Measurements from ENCODE around the gene NPFF. TPM values are rescaled to one million over a fixed set of nuclear protein-coding genes. Genes with fewer than 3 reads are reported as not detected.

Gene NPFF
- total RNA-seq (2021) (not detected in 2 replicates), Bru-seq, nascent RNA (percentile 56 among the genes with signal in this experiment), BruChase-seq, experiment 1, labeled RNA remaining after a 2-hour chase (percentile 72 among the genes with signal in this experiment), BruChase-seq, experiment 2, labeled RNA remaining after a 6-hour chase (percentile 82 among the genes with signal in this experiment)
- long read RNA-seq, result 0 reads

DNA sequence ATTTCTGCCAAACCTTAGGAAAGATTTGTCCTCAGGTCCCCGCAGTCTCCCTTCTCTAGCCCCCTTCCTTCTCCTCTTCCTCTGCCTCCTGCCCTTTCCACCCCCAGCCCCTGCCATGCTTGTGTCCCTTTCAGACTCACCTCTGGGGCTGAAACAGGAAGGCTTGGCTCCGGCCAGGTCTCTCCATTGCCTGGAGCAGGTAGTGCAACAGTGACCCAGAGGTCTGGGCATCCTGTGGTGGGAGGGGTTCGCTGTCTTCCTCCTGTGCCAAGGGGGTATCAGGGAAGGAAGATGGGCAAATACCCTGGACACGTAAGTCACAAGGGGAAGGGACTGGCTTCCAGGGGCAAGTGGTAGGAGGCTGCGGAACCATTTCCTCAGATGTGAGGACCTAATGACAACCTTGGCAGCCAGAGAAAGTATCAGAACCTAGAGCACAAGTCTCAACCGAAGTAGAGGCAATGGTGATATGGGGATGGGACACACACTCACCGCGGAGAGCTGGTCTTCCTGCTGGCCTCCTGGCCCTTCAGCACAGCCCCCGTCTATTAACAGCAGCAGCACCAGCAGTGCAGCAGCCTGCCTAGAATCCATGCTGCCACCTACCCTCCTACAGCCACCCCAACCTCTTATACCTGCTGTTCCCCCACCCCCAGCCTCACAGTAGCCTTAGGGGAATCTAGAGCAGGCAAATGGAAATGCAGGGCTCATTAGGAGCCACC is at the start of gene NPFF:
Gene NPFF, minus strand, starts transcription at position 604 of the 722 bp plus-strand sequence. Its CDS starts 10 bp downstream, at position 594.
- Histone ChIP-seq H3F3A (ENCODE audit: insufficient read depth, low read depth) (peaks cover 10% of the 10 kb centered on the region; the same call in 1 of the 2 replicates), H3K4me3 (no peak within 1 kb of the TSS), H3K9me3 (ENCODE audit: insufficient read depth, low read depth) (no peaks in the 10 kb centered on the region), H3K9me2 (ENCODE audit: insufficient read depth) (no peaks in the 10 kb centered on the region), H2AFZ (no peak within 1 kb of the TSS), H3K4me2 (no peak within 1 kb of the TSS), H3K27me3 (ENCODE audit: insufficient read depth, low read depth) (no peaks in the 10 kb centered on the region), H3K36me3 (ENCODE audit: low read depth) (no peaks in the 10 kb centered on the region), H3K27ac (no peak within 1 kb of the TSS), H4K20me1 (ENCODE audit: insufficient read depth) (no peaks in the 10 kb centered on the region), H3K79me2 (ENCODE audit: low read depth) (peaks cover 20% of the 10 kb centered on the region), H3K4me1 (replicated peaks; ENCODE audit: insufficient read depth) (peaks cover 8% of the 10 kb centered on the region)
- TF ChIP-seq, protein P1, sequence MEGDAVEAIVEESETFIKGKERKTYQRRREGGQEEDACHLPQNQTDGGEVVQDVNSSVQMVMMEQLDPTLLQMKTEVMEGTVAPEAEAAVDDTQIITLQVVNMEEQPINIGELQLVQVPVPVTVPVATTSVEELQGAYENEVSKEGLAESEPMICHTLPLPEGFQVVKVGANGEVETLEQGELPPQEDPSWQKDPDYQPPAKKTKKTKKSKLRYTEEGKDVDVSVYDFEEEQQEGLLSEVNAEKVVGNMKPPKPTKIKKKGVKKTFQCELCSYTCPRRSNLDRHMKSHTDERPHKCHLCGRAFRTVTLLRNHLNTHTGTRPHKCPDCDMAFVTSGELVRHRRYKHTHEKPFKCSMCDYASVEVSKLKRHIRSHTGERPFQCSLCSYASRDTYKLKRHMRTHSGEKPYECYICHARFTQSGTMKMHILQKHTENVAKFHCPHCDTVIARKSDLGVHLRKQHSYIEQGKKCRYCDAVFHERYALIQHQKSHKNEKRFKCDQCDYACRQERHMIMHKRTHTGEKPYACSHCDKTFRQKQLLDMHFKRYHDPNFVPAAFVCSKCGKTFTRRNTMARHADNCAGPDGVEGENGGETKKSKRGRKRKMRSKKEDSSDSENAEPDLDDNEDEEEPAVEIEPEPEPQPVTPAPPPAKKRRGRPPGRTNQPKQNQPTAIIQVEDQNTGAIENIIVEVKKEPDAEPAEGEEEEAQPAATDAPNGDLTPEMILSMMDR (conservative IDR thresholded peaks at IDR 0.05), result no peak
- no peak for TF ChIP-seq EZH2 (IDR thresholded peaks at IDR 0.05; ENCODE audit: low read depth)
- CTCF ChIA-PET, result no interaction called here
- POLR2A ChIA-PET (ENCODE audit: unreplicated experiment), result no interaction called here
- BruUV-seq (replicated peaks), result no TSS peak
- DNase-seq, result no peak
- intact Hi-C loops (cut with micrococcal nuclease; ENCODE audit: unreplicated experiment), result loop anchor here (10.0 kb wide), 1 partner anchor 442 kb away; no protein-coding TSS in a partner anchor

DNA sequence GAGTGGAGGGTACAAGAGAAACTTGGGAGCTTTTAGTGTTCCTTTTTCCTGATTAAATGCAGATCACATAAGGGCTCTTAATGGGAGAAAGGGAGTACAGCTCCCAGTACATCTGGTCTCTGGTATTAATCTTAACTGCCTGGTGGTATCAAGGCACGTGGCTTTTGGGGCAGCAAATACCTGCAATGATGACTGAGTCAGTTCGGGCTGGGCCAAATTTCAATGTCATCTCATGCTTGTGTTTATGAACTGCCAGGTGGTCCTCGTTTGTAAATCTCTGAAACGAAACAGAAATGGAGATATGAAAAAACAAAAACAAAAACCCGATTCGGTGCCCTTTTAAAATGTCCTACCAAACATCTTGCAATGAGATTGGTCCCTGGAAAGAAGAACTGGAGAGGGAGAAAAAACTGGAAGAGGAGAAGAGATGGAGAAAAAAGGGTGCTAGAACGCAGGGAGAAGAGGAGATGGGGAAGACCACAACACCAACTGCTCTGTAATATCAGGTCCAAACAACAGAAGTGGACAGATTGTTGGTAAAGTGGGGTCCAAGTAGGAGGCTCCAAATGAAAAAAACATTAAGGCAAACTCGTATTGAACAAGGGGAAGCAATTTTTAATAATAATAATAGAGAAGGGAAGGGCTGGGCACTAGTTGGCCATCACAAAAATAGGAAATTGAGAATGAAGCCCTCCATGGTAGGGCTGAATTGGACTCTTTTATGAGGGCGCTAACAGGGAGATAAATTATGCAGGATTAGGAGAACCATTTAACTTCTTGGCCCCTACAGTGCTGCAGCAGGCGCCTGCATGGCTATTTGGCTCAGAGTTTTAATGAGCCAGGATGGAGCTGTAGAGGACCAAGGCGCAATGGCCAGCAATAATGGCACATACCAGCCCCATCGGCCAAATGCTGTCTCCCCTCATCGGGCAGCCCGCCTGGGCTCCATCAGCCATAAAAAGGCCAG is 45.4 kb upstream of the NPFF start:
- Histone ChIP-seq H3K36me3 (ENCODE audit: low read depth) (no peaks in the 10 kb centered on the region; the same call in 1 of the 2 replicates), H3K9me2 (ENCODE audit: insufficient read depth) (no peaks in the 10 kb centered on the region), H3K4me1 (replicated peaks; ENCODE audit: insufficient read depth) (no peaks in the 10 kb centered on the region), H3K27me3 (ENCODE audit: insufficient read depth, low read depth) (no peaks in the 10 kb centered on the region), H3K4me2 (no peak overlapping the region), H3K27ac (no peak overlapping the region), H3F3A (ENCODE audit: insufficient read depth, low read depth) (0 out of 2 replicates have a peak, but pooled peaks cover 3% of the 10 kb centered on the region), H4K20me1 (ENCODE audit: insufficient read depth) (no peaks in the 10 kb centered on the region), H3K79me2 (ENCODE audit: low read depth) (no peaks in the 10 kb centered on the region), H2AFZ (no peak overlapping the region), H3K9me3 (ENCODE audit: insufficient read depth, low read depth) (no peaks in the 10 kb centered on the region), H3K4me3 (no peak overlapping the region)
- CTCF ChIA-PET, result interaction anchor here (0.6 kb wide), 1 partner anchor 199 kb away, joined by 3 read pairs; the partner anchor contains the start of gene CISTR
- TF ChIP-seq EZH2 (IDR thresholded peaks at IDR 0.05; ENCODE audit: low read depth), result no peak
- POLR2A ChIA-PET (ENCODE audit: unreplicated experiment), result no interaction called here
- intact Hi-C loops (cut with micrococcal nuclease; ENCODE audit: unreplicated experiment), result no loop called here
- BruUV-seq (replicated peaks), result no TSS peak
- no peak for DNase-seq

DNA sequence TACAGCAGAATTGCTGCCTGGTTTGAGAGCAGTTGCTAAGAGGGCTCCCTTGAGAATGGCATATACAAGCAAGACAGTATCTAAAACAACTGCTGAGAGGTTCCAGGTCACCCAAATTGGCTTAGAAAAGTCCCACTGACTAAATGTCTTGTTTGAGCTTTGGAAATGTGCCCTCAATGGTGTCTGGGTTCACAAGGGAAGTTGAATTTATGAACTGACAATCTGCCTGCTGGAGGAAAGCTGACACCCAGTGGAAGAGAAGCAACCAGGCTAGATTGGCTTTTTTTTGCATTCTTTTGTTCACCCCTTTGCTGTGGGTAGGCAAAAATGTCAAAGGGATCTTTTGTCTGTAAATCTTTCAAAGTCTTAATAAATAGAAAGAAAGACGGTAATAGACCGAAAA is 44.6 kb upstream of the NPFF start:
- Histone ChIP-seq H2AFZ (no peak overlapping the region), H3K4me3 (no peak overlapping the region), H3F3A (ENCODE audit: insufficient read depth, low read depth) (0 out of 2 replicates have a peak, but pooled peaks cover 3% of the 10 kb centered on the region), H3K27me3 (ENCODE audit: insufficient read depth, low read depth) (no peaks in the 10 kb centered on the region), H4K20me1 (ENCODE audit: insufficient read depth) (no peaks in the 10 kb centered on the region), H3K4me1 (replicated peaks; ENCODE audit: insufficient read depth) (no peaks in the 10 kb centered on the region), H3K27ac (no peak overlapping the region), H3K79me2 (ENCODE audit: low read depth) (no peaks in the 10 kb centered on the region), H3K9me2 (ENCODE audit: insufficient read depth) (no peaks in the 10 kb centered on the region), H3K4me2 (no peak overlapping the region), H3K9me3 (ENCODE audit: insufficient read depth, low read depth) (no peaks in the 10 kb centered on the region), H3K36me3 (ENCODE audit: low read depth) (no peaks in the 10 kb centered on the region; the same call in 1 of the 2 replicates)
- TF ChIP-seq, protein P1 (conservative IDR thresholded peaks at IDR 0.05), result no peak
- ChIA-PET CTCF (interaction anchor here (0.6 kb wide), 1 partner anchor 200 kb away, joined by 3 read pairs; the partner anchor contains the start of gene CISTR), POLR2A (ENCODE audit: unreplicated experiment) (no interaction called here)
- intact Hi-C loops (cut with micrococcal nuclease; ENCODE audit: unreplicated experiment), result no loop called here
- no peak for DNase-seq
- BruUV-seq (replicated peaks), result no TSS peak

Data from PC-9 (cell line).